IPS DF 6.9 (cell line): ENCODE results near the gene MAEA.

ENCODE experiments used
- DNase-seq: peaks from one replicate; pipeline ENCODE4 v3.0.0-alpha.2; 2013; ENCODE audit warnings: low read depth, low spot score
- H3K27ac ChIP-seq: one replicate; pipeline ENCODE4 v1.5.1; 2013; ENCODE audit warnings: low read length, control low read depth
- H3K27me3 ChIP-seq: 2 replicates; pipeline ENCODE4 v1.6.1; 2013; ENCODE audit warnings: mild to moderate bottlenecking, low read length; ENCODE audit not compliant: control insufficient read depth, insufficient read depth
- H3K36me3 ChIP-seq: 2 replicates; pipeline ENCODE4 v1.6.1; 2013; ENCODE audit warnings: low read length; ENCODE audit not compliant: control insufficient read depth, insufficient read depth
- H3K4me1 ChIP-seq: 2 replicates; pipeline ENCODE4 v1.6.1; 2013; ENCODE audit warnings: low read length; ENCODE audit not compliant: control insufficient read depth, insufficient read depth
- H3K4me3 ChIP-seq: 2 replicates; pipeline ENCODE4 v1.5.1; 2013; ENCODE audit warnings: mild to moderate bottlenecking, low read length
- H3K9me3 ChIP-seq: 2 replicates; pipeline ENCODE4 v1.6.1; 2013; ENCODE audit warnings: low read length, inconsistent platforms; ENCODE audit not compliant: control insufficient read depth, insufficient read depth
- WGBS: extraction: QIAGEN DNeasy Blood & Tissue Kit; methylation state at CpG from one replicate; pipeline ENCODE4 v1.1.7; 2013; ENCODE audit warnings: mixed read lengths, missing lambda C conversion rate; ENCODE audit not compliant: insufficient read length, insufficient coverage; 5-methylcytosine and 5-hydroxymethylcytosine counted together

Gene MAEA

DNA sequence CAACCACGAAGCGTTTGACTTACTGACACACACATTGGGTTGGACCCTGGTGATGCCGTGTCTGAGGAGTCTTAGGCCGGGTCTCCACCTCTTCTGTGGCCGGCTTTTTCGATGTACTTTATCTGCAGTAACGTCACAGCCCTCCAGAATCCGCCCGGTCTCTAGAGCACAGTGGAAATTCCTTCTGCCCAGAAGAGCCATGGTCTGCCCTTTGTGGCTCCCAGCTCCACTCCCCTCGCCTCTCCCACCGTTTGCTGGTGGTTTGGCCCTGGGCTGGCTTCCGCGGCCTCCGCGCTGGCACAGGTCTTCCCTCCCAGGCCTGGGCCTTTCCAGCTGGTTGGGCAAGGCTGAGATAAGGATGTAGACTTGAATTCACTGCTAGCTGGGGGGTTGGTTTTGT lies 4.3 kb downstream of the MAEA start:
- no CpG with 5 or more reads among the region's 15 CpGs for WGBS
- Histone ChIP-seq H3K4me3 (no peak overlapping the region), H3K27me3 (no peaks in the 10 kb centered on the region), H3K36me3 (peaks cover 2% of the 10 kb centered on the region; the same call in 1 of the 2 replicates), H3K27ac (no peak overlapping the region), H3K9me3 (no peaks in the 10 kb centered on the region), H3K4me1 (peaks cover 6% of the 10 kb centered on the region; the same call in 1 of the 2 replicates)
- no peak for DNase-seq

DNA sequence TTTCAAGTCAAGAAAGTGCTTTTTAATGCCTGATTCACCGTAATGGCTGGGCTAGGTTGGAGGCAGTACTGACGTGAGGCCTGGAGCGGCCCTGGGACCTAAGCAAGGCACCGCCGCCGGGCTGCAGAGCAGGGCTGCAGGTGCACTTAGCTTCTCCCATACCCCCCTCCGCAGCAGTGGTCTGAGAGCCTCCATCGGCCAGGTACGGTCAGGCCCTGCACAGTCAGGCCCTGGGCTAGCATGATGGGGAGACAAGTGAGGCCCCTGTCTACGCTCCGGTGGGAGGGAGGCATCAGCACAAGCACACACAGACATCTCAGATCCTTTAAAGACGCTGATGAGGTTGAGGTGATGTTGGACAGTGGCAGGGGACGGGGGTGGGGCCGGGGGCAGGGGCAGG lies 4.7 kb downstream of the MAEA start:
- WGBS: no CpG with 5 or more reads among the region's 14 CpGs
- no peaks in the 10 kb centered on the region for H3K27me3 ChIP-seq
- H3K9me3 ChIP-seq: no peaks in the 10 kb centered on the region
- no peak for DNase-seq
- no peak overlapping the region for H3K27ac ChIP-seq
- H3K36me3 ChIP-seq: peaks cover 2% of the 10 kb centered on the region; the same call in 1 of the 2 replicates
- H3K4me3 ChIP-seq: no peak overlapping the region
- H3K4me1 ChIP-seq: peaks cover 6% of the 10 kb centered on the region; the same call in 1 of the 2 replicates

GRCh38 chr4:1294891-1295290 lies 5.2 kb downstream of the MAEA start:
- no peak overlapping the region for H3K27ac ChIP-seq
- peaks cover 2% of the 10 kb centered on the region; the same call in 1 of the 2 replicates for H3K36me3 ChIP-seq
- peaks cover 6% of the 10 kb centered on the region; the same call in 1 of the 2 replicates for H3K4me1 ChIP-seq
- no peaks in the 10 kb centered on the region for H3K27me3 ChIP-seq
- no peaks in the 10 kb centered on the region for H3K9me3 ChIP-seq
- no CpG with 5 or more reads among the region's 10 CpGs for WGBS
- H3K4me3 ChIP-seq: no peak overlapping the region
- DNase-seq: no peak

- no peak overlapping the region for H3K27ac ChIP-seq
- peaks cover 6% of the 10 kb centered on the region; the same call in 1 of the 2 replicates for H3K4me1 ChIP-seq
- no CpG with 5 or more reads among the region's 24 CpGs for WGBS
- H3K27me3 ChIP-seq: no peaks in the 10 kb centered on the region
- no peak overlapping the region for H3K4me3 ChIP-seq
- no peaks in the 10 kb centered on the region for H3K9me3 ChIP-seq
- no peak for DNase-seq
- H3K36me3 ChIP-seq: peaks cover 6% of the 10 kb centered on the region; the same call in 1 of the 2 replicates
These were observed 5.8 kb downstream of the MAEA start for GRCh38 chr4:1295405-1296055.

DNA sequence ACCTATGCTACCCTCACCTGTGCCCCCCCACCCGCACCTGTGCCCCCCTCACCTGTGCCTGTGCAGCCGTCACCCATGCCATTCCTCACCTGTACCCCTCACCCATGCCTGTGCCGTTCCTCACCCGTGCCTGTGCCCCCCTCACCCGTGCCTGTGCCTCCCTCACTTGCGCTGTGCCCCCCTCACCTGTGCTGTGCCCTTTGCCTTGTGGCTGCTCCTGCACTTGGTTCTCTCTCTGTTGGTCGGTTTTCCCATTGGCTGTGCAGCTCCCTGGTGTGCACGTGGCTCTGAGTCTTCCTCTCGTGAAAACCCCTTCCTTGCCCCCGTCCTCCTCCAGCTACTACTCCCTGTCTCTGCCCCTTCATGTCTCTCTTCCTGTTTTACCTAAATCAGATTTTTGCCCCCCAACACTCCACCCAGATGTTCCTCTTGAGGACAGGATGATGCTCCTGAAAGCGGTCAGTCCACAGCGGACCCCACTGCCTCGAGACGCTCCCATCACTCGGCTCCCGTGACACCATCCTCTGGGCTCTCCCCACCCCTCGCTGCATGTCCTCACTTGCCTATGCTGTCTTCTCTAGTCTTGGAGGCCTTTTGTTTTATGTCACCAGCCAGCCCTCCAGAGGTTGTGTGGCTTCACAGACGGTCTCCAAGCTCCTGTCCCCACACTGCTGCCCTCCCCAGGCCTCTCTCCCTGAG lies 6.8 kb downstream of the MAEA start:
- Histone ChIP-seq H3K27ac (no peak overlapping the region), H3K27me3 (no peaks in the 10 kb centered on the region), H3K4me1 (peaks cover 6% of the 10 kb centered on the region; the same call in 1 of the 2 replicates), H3K4me3 (no peak overlapping the region), H3K36me3 (peaks cover 6% of the 10 kb centered on the region; the same call in 1 of the 2 replicates), H3K9me3 (no peaks in the 10 kb centered on the region)
- DNase-seq: no peak
- no CpG with 5 or more reads among the region's 18 CpGs for WGBS

DNA sequence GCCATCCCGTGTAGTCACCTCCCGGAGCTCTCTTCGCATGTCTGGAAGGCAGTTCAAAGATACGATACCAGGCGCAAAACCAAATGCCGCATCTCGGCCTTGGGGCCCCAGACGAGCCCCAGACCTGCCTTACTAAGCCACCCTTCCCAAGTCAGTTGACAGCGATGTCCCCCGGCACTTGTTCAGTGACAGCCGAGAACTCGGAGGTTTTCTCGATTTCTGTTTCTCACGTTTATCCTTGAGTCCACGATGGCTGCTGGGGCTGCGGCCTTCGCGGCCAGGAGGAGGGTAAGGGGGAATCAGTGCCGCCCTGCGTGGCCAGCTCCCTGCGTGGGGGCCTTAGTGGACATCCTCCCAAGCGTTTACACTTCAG lies 7.3 kb downstream of the MAEA start:
- no peak overlapping the region for H3K4me3 ChIP-seq
- H3K36me3 ChIP-seq: peaks cover 6% of the 10 kb centered on the region; the same call in 1 of the 2 replicates
- DNase-seq: no peak
- H3K9me3 ChIP-seq: no peaks in the 10 kb centered on the region
- no peak overlapping the region for H3K27ac ChIP-seq
- peaks cover 6% of the 10 kb centered on the region; the same call in 1 of the 2 replicates for H3K4me1 ChIP-seq
- no CpG with 5 or more reads among the region's 22 CpGs for WGBS
- H3K27me3 ChIP-seq: no peaks in the 10 kb centered on the region

DNA sequence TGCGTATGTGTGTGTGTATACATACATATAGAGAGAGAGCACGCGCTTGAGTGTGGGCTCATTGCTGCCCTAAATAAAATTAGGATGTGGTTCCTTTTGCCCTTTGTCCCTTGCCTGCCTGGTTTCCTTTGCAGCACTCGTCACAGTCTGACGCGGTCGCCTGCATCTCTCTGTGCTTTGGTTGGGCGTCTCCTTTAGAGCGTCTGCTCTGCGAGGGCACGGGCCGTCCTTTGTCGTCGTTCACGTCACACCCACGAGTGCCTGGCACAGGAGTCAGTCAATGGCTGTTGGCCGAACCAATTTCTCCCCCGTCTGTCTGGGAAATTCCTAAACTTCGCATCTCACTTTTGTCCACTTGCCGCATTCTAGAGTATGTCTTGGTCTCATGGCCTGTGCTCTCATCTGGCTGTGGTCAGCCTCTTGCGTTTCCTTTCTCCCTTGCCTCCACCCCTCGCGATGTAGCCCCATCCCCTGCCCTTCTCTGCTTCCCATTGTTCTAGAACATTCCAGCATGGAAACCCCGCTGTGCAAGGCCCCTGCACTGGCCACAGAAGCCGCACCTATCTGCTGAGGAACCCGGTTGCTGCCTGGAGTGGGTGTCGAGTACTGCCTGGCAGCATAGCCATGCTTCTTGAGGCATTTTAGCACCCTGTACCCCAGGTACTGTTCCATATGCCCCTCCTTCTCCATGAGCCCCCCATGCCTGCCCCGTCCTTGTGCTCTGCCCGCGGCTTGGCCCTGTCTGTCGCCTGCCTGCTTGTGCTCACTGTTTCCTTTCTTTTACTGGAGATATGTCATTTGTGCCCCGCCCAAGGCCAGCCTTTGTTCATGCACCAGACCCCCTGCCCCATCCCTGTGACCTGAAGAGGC lies 8.0 kb downstream of the MAEA start:
- no peak for DNase-seq
- Histone ChIP-seq H3K4me3 (no peak overlapping the region), H3K27ac (no peak overlapping the region)

GRCh38 chr4:1298461-1298860 lies 8.8 kb downstream of the MAEA start:
- Histone ChIP-seq H3K36me3 (peaks cover 6% of the 10 kb centered on the region; the same call in 1 of the 2 replicates), H3K9me3 (no peaks in the 10 kb centered on the region), H3K4me3 (no peak overlapping the region), H3K27me3 (no peaks in the 10 kb centered on the region), H3K4me1 (peaks cover 6% of the 10 kb centered on the region; the same call in 1 of the 2 replicates), H3K27ac (no peak overlapping the region)
- no CpG with 5 or more reads among the region's 7 CpGs for WGBS
- DNase-seq: no peak

More for the DNA sequence above, 8.0 kb downstream of the MAEA start:
- Histone ChIP-seq H3K4me1 (peaks cover 6% of the 10 kb centered on the region; the same call in 1 of the 2 replicates), H3K36me3 (peaks cover 6% of the 10 kb centered on the region; the same call in 1 of the 2 replicates), H3K27me3 (no peaks in the 10 kb centered on the region), H3K9me3 (no peaks in the 10 kb centered on the region)
- WGBS: no CpG with 5 or more reads among the region's 32 CpGs

DNA sequence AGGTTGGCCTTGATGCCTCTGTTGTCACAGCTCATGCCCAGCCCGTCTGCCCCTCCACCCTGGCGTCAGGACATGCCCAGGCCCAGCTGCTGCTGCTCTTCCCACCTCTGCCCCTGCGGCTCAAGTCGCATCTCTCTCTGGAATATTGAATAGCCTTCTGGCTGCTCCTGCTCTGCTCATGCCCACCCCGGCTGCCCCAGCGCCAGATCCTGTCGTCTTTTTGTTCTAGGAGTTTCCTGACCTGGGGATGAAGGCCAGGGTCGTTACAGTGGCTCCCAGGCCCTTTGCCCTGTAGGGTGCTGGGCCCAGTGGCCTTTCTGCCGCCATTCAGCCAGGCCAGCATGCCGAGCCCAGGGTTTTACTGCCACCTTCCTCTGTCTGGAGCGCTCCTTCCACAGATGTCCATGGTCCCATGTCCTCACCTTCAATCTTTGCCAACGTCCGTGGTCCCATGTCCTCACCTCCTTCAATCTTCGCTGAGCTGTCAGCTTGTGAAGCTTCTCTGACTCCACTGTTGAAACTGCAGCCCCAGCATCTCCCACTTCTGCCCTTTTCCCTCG lies 9.7 kb downstream of the MAEA start:
- Histone ChIP-seq H3K4me1 (peaks cover 5% of the 10 kb centered on the region; the same call in 1 of the 2 replicates), H3K27ac (no peak overlapping the region), H3K4me3 (no peak overlapping the region; the same call in 1 of the 2 replicates), H3K36me3 (peaks cover 6% of the 10 kb centered on the region; the same call in 1 of the 2 replicates), H3K9me3 (no peaks in the 10 kb centered on the region), H3K27me3 (no peaks in the 10 kb centered on the region)
- WGBS: no CpG with 5 or more reads among the region's 15 CpGs
- no peak for DNase-seq
